ENCODE data around the gene OLFM1. TPM values are rescaled to one million over a fixed set of nuclear protein-coding genes. Genes with fewer than 3 reads are reported as not detected.

Gene OLFM1
- total RNA-seq, 1 experiment from 2014 or later = 3.5 TPM

- Histone ChIP-seq H3K9me3 (ENCODE audit: control insufficient read depth in 1 of 2, insufficient read depth in 1 of 2, low read depth in 1 of 2, low read length in 2 of 2) (no peaks in the 10 kb centered on the region), H3K79me2 (ENCODE audit: insufficient read depth, low read length) (no peaks in the 10 kb centered on the region), H4K20me1 (ENCODE audit: insufficient read depth) (no peaks in the 10 kb centered on the region), H3K36me3 (ENCODE audit: control insufficient read depth in 1 of 2, insufficient read depth in 2 of 2, low read length in 2 of 2) (no peaks in the 10 kb centered on the region), H3K9me2 (ENCODE audit: insufficient read depth) (no peaks in the 10 kb centered on the region), H3K4me3 (replicated peaks in 1 of 2; ENCODE audit: low read depth in 1 of 2, low read length in 2 of 2) (no peak overlapping the region), H3K27me3 (ENCODE audit: insufficient read depth, low read length) (peaks cover 21% of the 10 kb centered on the region), H3K27ac (ENCODE audit: low read depth, low read length) (no peak overlapping the region), H3K4me2 (ENCODE audit: low read length) (no peak overlapping the region), H2AFZ (ENCODE audit: low read depth, low read length, poor library complexity, severe bottlenecking) (no peak overlapping the region), H3K9ac (ENCODE audit: low read length) (no peak overlapping the region), H3K4me1 (ENCODE audit: control insufficient read depth in 1 of 2, insufficient read depth in 2 of 2, low read length in 2 of 2) (no peaks in the 10 kb centered on the region)
- no peak for DNase-seq (ENCODE audit: low read depth, low spot score)
- no peak for TF ChIP-seq CTCF (IDR thresholded peaks at IDR 0.05 in 2 of 3, conservative IDR thresholded peaks at IDR 0.05 in 1 of 3; ENCODE audit: borderline replicate concordance in 1 of 3, insufficient read depth in 1 of 3, low read depth in 2 of 3, low read length in 2 of 3)
- no peak for TF ChIP-seq YY1 (IDR thresholded peaks at IDR 0.05; ENCODE audit: extremely low read depth, insufficient replicate concordance, low read depth, low read length)
- no peak for TF ChIP-seq CEBPB (IDR thresholded peaks at IDR 0.05; ENCODE audit: low read depth)
- no peak for ATAC-seq
- ChIA-PET CTCF (no interaction called here), RAD21 (ENCODE audit: low non-redundant PET in 1 of 2, low total read pairs in 2 of 2, uncharacterized antibody in 2 of 2, unreplicated experiment in 2 of 2) (no interaction called here), POLR2A (no interaction called here)
- BruUV-seq (replicated peaks) = no TSS peak
- intact Hi-C loops (cut with micrococcal nuclease) = no loop called here
Observed at GRCh38 chr9:135048758-135049444, 38.6 kb upstream of the OLFM1 start.

- Histone ChIP-seq H3K9ac (ENCODE audit: low read length) (no peak overlapping the region), H3K4me3 (replicated peaks in 1 of 2; ENCODE audit: low read depth in 1 of 2, low read length in 2 of 2) (no peak overlapping the region), H3K9me2 (ENCODE audit: insufficient read depth) (no peaks in the 10 kb centered on the region), H3K36me3 (ENCODE audit: control insufficient read depth in 1 of 2, insufficient read depth in 2 of 2, low read length in 2 of 2) (no peaks in the 10 kb centered on the region), H3K9me3 (ENCODE audit: control insufficient read depth in 1 of 2, insufficient read depth in 1 of 2, low read depth in 1 of 2, low read length in 2 of 2) (no peaks in the 10 kb centered on the region), H4K20me1 (ENCODE audit: insufficient read depth) (no peaks in the 10 kb centered on the region), H3K79me2 (ENCODE audit: insufficient read depth, low read length) (no peaks in the 10 kb centered on the region), H3K4me1 (ENCODE audit: control insufficient read depth in 1 of 2, insufficient read depth in 2 of 2, low read length in 2 of 2) (no peaks in the 10 kb centered on the region), H2AFZ (ENCODE audit: low read depth, low read length, poor library complexity, severe bottlenecking) (no peak overlapping the region), H3K4me2 (ENCODE audit: low read length) (no peak overlapping the region), H3K27ac (ENCODE audit: low read depth, low read length) (no peak overlapping the region), H3K27me3 (ENCODE audit: insufficient read depth, low read length) (peaks cover 24% of the 10 kb centered on the region)
- RAD21 ChIA-PET (ENCODE audit: low non-redundant PET in 1 of 2, low total read pairs in 2 of 2, uncharacterized antibody in 2 of 2, unreplicated experiment in 2 of 2) = no interaction called here
- intact Hi-C loops (cut with micrococcal nuclease) = no loop called here
- DNase-seq (ENCODE audit: low read depth, low spot score) = no peak
- TF ChIP-seq CTCF (IDR thresholded peaks at IDR 0.05 in 2 of 3, conservative IDR thresholded peaks at IDR 0.05 in 1 of 3; ENCODE audit: borderline replicate concordance in 1 of 3, insufficient read depth in 1 of 3, low read depth in 2 of 3, low read length in 2 of 3) = no peak
- TF ChIP-seq TCF7L2 (IDR thresholded peaks at IDR 0.05; ENCODE audit: borderline replicate concordance, extremely low read depth, insufficient read depth, insufficient read length) = no peak
- no peak for TF ChIP-seq ELF1 (IDR thresholded peaks at IDR 0.05; ENCODE audit: borderline replicate concordance, low read depth)
- no peak for TF ChIP-seq FOSL1 (IDR thresholded peaks at IDR 0.05; ENCODE audit: low read depth)
- no peak for TF ChIP-seq CEBPB (IDR thresholded peaks at IDR 0.05; ENCODE audit: low read depth)
- TF ChIP-seq REST (IDR thresholded peaks at IDR 0.05; ENCODE audit: low read depth) = no peak
- BruUV-seq (replicated peaks) = no TSS peak
- CTCF ChIA-PET = no interaction called here
- ATAC-seq = no peak
- POLR2A ChIA-PET = no interaction called here
Observed at GRCh38 chr9:135049460-135049859, 38.0 kb upstream of the OLFM1 start.
